Esophagus squamous epithelium (tissue), 5 donors: ENCODE data around the gene TRIB2. TPM values are rescaled to one million over a fixed set of nuclear protein-coding genes. Genes with fewer than 3 reads are reported as not detected.

Source experiments
- DNase-seq: peaks from one replicate; lab custom pipeline; 2025; lab: John Stamatoyannopoulos, UW
- H3K27ac ChIP-seq, 4 donors: fragments of 200-600 bp; sonication (generic); one replicate each; pipeline ENCODE4 v1.5.1; 2016 to 2019; ENCODE audit warnings: mild to moderate bottlenecking in 1 of 4
- H3K27me3 ChIP-seq, 4 donors: fragments of 200-600 bp; sonication (generic); 1 replicate in 3 of 4; 2 replicates in 1 of 4; pipeline versions ENCODE4 v1.5.1 to v1.6.0; 2017 to 2021; ENCODE audit warnings: antibody characterized with exemption in 1 of 4
- H3K36me3 ChIP-seq, 3 donors: fragments of 200-600 bp; sonication (generic); one replicate each; pipeline ENCODE4 v1.5.1; 2016 to 2019
- H3K4me1 ChIP-seq, 3 donors: fragments of 200-600 bp; sonication (generic); one replicate each; pipeline ENCODE4 v1.5.1; 2017 to 2019
- H3K4me3 ChIP-seq, 4 donors: fragments of 200-600 bp; sonication (generic); 1 replicate in 3 of 4; 2 replicates in 1 of 4; pipeline ENCODE4 v1.5.1; 2016 to 2019; ENCODE audit warnings: mild to moderate bottlenecking in 2 of 4, moderate library complexity in 1 of 4
- H3K9me3 ChIP-seq, 3 donors: fragments of 200-600 bp; sonication (generic); one replicate each; pipeline ENCODE4 v1.5.1; 2016 to 2019
- POLR2A ChIP-seq, 4 donors: fragments of 450-650 bp; IDR thresholded peaks; one replicate each; pipeline ENCODE4 v1.6.1; 2017; ENCODE audit warnings: antibody characterized with exemption in 4 of 4, mild to moderate bottlenecking in 4 of 4, moderate library complexity in 3 of 4
- WGBS, 2 donors: methylation state at CpG; one replicate each; pipeline ENCODE4 v1.1.5; 2018; 5-methylcytosine and 5-hydroxymethylcytosine counted together
- intact Hi-C: fragments of 100-400 bp; cut with DNase I; formaldehyde crosslinking; loops from one replicate; pipeline ENCODE4 v1.15.0; 2022
- total RNA-seq, 4 donors: library from RNA; depleted of rRNA; stranded (reverse); fragments of >200 nt; gene quantifications; one replicate each; pipeline ENCODE4 v1.1.0, GENCODE V29; 2016
- TF ChIP-seq, protein P1 (sequence below), 6 experiments: fragments of 450-650 bp in 4 of 6; fragments of 200-600 bp in 2 of 6; sonication (generic) in 2 of 6; IDR thresholded peaks; one replicate each; pipeline ENCODE4 v1.5.1; 2016 to 2019; ENCODE audit warnings: antibody characterized with exemption in 6 of 6, mild to moderate bottlenecking in 4 of 6, moderate library complexity in 4 of 6
- donor health status: DM: yes; HTN: yes; CAD: no.

TRIB2 gene
- total RNA-seq, 4 donors from 2014 or later = 9.8 to 42.2 (median 32.4) TPM

DNA sequence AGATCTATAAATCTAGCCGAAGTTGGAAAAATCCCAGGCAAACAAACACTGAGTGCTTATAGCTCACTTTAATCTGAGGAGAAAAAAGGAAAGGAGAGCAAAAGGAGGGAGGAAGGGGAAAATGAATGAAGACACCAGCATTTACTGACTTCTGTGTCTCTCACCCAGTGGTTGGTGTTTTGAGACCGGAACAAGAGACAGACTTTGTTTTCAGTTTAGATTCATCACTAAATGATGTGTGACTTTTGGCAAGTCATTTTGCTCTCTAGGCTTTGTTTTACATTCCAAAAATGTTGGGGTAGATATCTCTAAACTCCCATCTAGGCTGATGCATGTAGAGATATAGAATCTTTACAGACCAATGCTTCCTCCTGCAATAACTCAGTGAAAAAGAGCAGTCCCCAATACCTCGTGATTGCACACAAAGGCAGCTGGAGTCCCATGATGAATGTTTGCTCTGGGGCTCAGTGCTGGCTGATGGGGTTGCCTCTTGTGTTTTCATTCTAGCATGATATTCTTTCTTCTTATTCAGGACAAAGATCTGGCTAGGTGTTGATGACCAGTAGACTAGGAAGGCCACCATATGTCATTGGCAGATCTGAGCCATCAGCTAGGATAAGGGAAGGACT, 51.4 kb downstream of the TRIB2 start:
- intact Hi-C loops = no loop called here
- WGBS, 2 donors = 58 to 92% methylated on average over 3 of the region's 3 CpGs
- TF ChIP-seq, protein P1, sequence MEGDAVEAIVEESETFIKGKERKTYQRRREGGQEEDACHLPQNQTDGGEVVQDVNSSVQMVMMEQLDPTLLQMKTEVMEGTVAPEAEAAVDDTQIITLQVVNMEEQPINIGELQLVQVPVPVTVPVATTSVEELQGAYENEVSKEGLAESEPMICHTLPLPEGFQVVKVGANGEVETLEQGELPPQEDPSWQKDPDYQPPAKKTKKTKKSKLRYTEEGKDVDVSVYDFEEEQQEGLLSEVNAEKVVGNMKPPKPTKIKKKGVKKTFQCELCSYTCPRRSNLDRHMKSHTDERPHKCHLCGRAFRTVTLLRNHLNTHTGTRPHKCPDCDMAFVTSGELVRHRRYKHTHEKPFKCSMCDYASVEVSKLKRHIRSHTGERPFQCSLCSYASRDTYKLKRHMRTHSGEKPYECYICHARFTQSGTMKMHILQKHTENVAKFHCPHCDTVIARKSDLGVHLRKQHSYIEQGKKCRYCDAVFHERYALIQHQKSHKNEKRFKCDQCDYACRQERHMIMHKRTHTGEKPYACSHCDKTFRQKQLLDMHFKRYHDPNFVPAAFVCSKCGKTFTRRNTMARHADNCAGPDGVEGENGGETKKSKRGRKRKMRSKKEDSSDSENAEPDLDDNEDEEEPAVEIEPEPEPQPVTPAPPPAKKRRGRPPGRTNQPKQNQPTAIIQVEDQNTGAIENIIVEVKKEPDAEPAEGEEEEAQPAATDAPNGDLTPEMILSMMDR (IDR thresholded peaks at IDR 0.05) = no peak
- no peak for TF ChIP-seq POLR2A (IDR thresholded peaks at IDR 0.05)

DNA sequence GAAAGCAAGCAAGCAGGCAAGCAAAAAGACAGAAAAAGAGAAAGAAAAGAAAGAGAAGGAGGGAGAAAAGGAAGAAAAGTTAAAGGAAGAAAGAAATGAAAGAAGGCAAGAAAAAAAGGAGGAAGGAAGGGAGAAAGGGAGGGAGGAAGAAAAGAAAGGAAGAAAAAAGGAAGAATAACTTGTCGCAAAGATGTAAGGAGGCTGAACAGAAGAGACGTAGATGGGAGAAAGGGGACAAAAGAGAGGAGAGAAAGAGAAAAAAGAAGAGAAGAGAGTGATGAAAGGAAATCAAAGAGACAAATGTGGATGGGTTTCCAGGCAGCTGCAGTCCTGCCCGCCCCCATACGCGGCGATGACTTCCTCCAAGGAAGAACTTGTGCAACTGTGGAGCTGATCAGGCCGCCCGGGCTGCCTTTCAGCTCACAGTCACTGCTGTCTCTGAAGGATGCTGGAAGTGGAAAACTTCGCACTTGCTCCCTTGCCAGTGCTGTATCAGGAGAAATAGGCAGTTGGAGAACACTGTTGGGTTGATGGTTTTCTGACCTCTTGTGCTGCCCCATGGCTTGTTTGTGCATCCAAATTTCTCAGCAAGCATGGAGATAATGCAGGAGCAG, 52.9 kb downstream of the TRIB2 start:
- DNase-seq = no peak
- no peaks in the 10 kb centered on the region for H3K4me1 ChIP-seq
- peaks cover 0 to 52% (median 0%) of the 10 kb centered on the region in 4 donors for H3K27me3 ChIP-seq
- no peak overlapping the region for H3K4me3 ChIP-seq
- intact Hi-C loops = no loop called here
- H3K27ac ChIP-seq = no peak overlapping the region
- peaks cover 0 to 3% (median 0%) of the 10 kb centered on the region in 3 donors for H3K9me3 ChIP-seq
- TF ChIP-seq POLR2A (IDR thresholded peaks at IDR 0.05) = no peak
- TF ChIP-seq, protein P1 (IDR thresholded peaks at IDR 0.05) = no peak
- WGBS, 2 donors = 52 to 53% methylated on average over 9 of the region's 9 CpGs
- no peaks in the 10 kb centered on the region for H3K36me3 ChIP-seq

More for the DNA sequence above, 51.4 kb downstream of the TRIB2 start:
- no peaks in the 10 kb centered on the region for H3K36me3 ChIP-seq
- H3K4me3 ChIP-seq = no peak overlapping the region
- H3K27ac ChIP-seq = no peak overlapping the region
- DNase-seq = no peak
- H3K27me3 ChIP-seq = peaks cover 0 to 52% (median 0%) of the 10 kb centered on the region in 4 donors
- H3K4me1 ChIP-seq = no peaks in the 10 kb centered on the region
- peaks cover 0 to 8% (median 0%) of the 10 kb centered on the region in 3 donors for H3K9me3 ChIP-seq

DNA sequence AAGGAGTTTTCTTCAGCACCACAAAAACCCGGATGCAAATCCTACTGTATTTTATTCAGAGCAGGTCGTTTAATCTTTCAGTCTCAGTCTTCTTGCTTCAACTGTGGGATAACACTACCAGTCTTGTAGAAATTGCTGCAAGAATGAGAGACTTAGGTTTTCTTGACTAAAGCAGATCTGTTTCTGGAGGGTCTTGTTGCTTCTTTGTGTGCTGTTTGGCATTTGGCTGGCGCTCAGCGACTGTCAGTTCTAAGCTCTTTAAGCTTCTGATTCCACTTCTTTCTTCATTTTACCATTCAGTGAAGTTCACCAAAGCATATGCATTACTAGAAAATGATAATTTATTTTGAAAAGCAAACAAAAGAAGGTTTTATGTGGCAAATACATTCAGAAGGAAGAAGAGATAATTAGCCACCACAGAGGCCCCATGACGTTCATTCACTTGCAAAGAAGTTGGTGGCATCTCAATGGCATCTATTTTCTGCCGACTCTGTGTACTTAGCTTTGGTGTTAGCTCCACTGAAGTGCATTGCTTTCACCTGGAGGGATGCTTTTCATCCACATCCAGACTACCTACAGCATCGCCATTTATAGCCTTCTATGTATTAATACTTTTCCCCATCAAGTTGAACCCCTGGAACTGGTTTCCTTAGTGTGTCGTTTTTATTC, 53.7 kb downstream of the TRIB2 start:
- TF ChIP-seq POLR2A (IDR thresholded peaks at IDR 0.05) = no peak
- TF ChIP-seq, protein P1 (IDR thresholded peaks at IDR 0.05) = no peak
- Histone ChIP-seq H3K4me3 (no peak overlapping the region), H3K36me3 (no peaks in the 10 kb centered on the region), H3K4me1 (no peaks in the 10 kb centered on the region), H3K27ac (no peak overlapping the region), H3K9me3 (no peaks in the 10 kb centered on the region), H3K27me3 (peaks cover 0 to 52% (median 0%) of the 10 kb centered on the region in 4 donors)
- intact Hi-C loops = no loop called here
- DNase-seq = no peak
- 77% methylated on average over 8 of the region's 8 CpGs for WGBS, 2 donors

DNA sequence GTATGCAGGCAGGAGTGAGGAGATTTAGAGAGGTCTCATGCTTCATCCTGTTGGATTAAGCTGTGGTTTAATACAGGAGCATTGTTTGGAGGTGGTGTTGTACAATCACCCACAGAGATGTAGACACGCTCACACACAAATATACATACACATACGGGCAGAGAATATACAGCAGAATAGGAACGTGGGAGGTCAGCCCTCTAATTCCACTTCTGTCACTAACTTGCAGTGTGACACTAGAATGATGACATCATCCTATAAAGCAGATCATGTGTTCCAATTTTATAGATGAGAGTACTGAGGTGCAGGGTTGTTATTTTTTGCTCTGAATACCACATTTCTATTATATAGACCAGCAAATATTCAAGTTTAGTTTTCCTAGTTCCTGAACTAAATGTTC, 54.4 kb downstream of the TRIB2 start:
- peaks cover 0 to 52% (median 0%) of the 10 kb centered on the region in 4 donors for H3K27me3 ChIP-seq
- H3K9me3 ChIP-seq = no peaks in the 10 kb centered on the region
- no peaks in the 10 kb centered on the region for H3K36me3 ChIP-seq
- no peak overlapping the region for H3K4me3 ChIP-seq
- TF ChIP-seq, protein P1 (IDR thresholded peaks at IDR 0.05) = no peak
- no peak for TF ChIP-seq POLR2A (IDR thresholded peaks at IDR 0.05)
- H3K27ac ChIP-seq = no peak overlapping the region
- 86 to 91% methylated on average over 3 of the region's 3 CpGs for WGBS, 2 donors
- intact Hi-C loops = no loop called here
- DNase-seq = no peak
- no peaks in the 10 kb centered on the region for H3K4me1 ChIP-seq
